GM12878 (cell line): ENCODE results near the gene GTPBP6. TPM values are rescaled to one million over a fixed set of nuclear protein-coding genes. Genes with fewer than 3 reads are reported as not detected.

Experiments
- ATF7 ChIP-seq: fragments of 450-650 bp; IDR thresholded peaks from 2 replicates; pipeline ENCODE4 v1.6.1; 2016; ENCODE audit warnings: low read depth, mild to moderate bottlenecking
- CHD4 ChIP-seq: fragments of 200-600 bp; sonication (generic); IDR thresholded peaks from 2 replicates; pipeline ENCODE4 v1.6.1; 2016; ENCODE audit warnings: mild to moderate bottlenecking
- E2F4 ChIP-seq: IDR thresholded peaks from 2 replicates; pipeline ENCODE4 v1.6.1; 2012; ENCODE audit warnings: low read depth, low read length, improper control_type of control experiment
- E2F8 ChIP-seq: fragments of 450-650 bp; IDR thresholded peaks from 2 replicates; pipeline ENCODE4 v1.6.1; 2018; ENCODE audit warnings: mild to moderate bottlenecking, low read depth, moderate library complexity; ENCODE audit not compliant: partially characterized antibody
- E4F1 ChIP-seq: fragments of 450-650 bp; IDR thresholded peaks from 2 replicates; pipeline ENCODE4 v1.6.1; 2018; ENCODE audit warnings: borderline replicate concordance, mild to moderate bottlenecking; ENCODE audit not compliant: partially characterized antibody
- HCFC1 ChIP-seq: fragments of 150-350 bp; IDR thresholded peaks from 2 replicates; pipeline ENCODE4 v1.6.1; 2014; ENCODE audit warnings: low read length
- KDM1A ChIP-seq: fragments of 200-600 bp; sonication (generic); IDR thresholded peaks from 2 replicates; pipeline ENCODE4 v1.6.1; 2016; ENCODE audit warnings: borderline replicate concordance
- LARP7 ChIP-seq: fragments of 450-650 bp; IDR thresholded peaks from 2 replicates; pipeline ENCODE4 v1.6.1; 2017; ENCODE audit warnings: mild to moderate bottlenecking
- NFYB ChIP-seq: IDR thresholded peaks from 2 replicates; pipeline ENCODE4 v1.6.1; 2011; ENCODE audit warnings: low read depth, mild to moderate bottlenecking, low read length, improper control_type of control experiment, moderate library complexity; ENCODE audit not compliant: insufficient read depth
- PBX3 ChIP-seq: IDR thresholded peaks from 2 replicates; pipeline ENCODE4 v1.6.1; 2011; ENCODE audit warnings: mild to moderate bottlenecking, low read depth, low read length, moderate library complexity; ENCODE audit not compliant: insufficient replicate concordance
- PML ChIP-seq: IDR thresholded peaks from 2 replicates; pipeline ENCODE4 v1.6.1; 2012; ENCODE audit warnings: low read length, inconsistent platforms
- POU2F2 ChIP-seq: IDR thresholded peaks from 3 replicates; pipeline ENCODE4 v1.6.1; 2011; ENCODE audit warnings: low read depth, mild to moderate bottlenecking, low read length, borderline replicate concordance
- RBBP5 ChIP-seq: fragments of 200-600 bp; sonication (generic); conservative IDR thresholded peaks from 2 replicates; pipeline ENCODE4 v1.6.1; 2016
- SKIL ChIP-seq: fragments of 450-650 bp; IDR thresholded peaks from 2 replicates; pipeline ENCODE4 v1.6.1; 2017; ENCODE audit warnings: mild to moderate bottlenecking, low read depth, inconsistent platforms; ENCODE audit not compliant: poor library complexity, severe bottlenecking
- SMAD5 ChIP-seq: IDR thresholded peaks from 2 replicates; pipeline ENCODE4 v1.6.1; 2016; ENCODE audit warnings: antibody characterized with exemption, low read depth
- SMC3 ChIP-seq: IDR thresholded peaks from 2 replicates; pipeline ENCODE4 v1.6.1; 2011; ENCODE audit warnings: low read length, improper control_type of control experiment, borderline replicate concordance
- SPI1 ChIP-seq: IDR thresholded peaks from 2 replicates; pipeline ENCODE4 v1.6.1; 2011; ENCODE audit warnings: low read depth, mild to moderate bottlenecking, low read length, moderate library complexity, borderline replicate concordance; ENCODE audit not compliant: insufficient read depth
- TCF12 ChIP-seq: IDR thresholded peaks from 2 replicates; pipeline ENCODE4 v1.6.1; 2011; ENCODE audit warnings: low read depth, mild to moderate bottlenecking, low read length
- ZNF217 ChIP-seq: fragments of 450-650 bp; IDR thresholded peaks from 2 replicates; pipeline ENCODE4 v1.6.1; 2017; ENCODE audit warnings: antibody characterized with exemption, mild to moderate bottlenecking
- ZNF24 ChIP-seq: fragments of 450-650 bp; IDR thresholded peaks from 2 replicates; pipeline ENCODE4 v1.6.1; 2017; ENCODE audit warnings: antibody characterized with exemption, mild to moderate bottlenecking
- ZNF622 ChIP-seq: fragments of 450-650 bp; IDR thresholded peaks from 2 replicates; pipeline ENCODE4 v1.6.1; 2017; ENCODE audit warnings: mild to moderate bottlenecking, inconsistent platforms
- polyA plus RNA-seq, 11 experiments: library from polyadenylated mRNA; depleted of rRNA in 4 of 11; unstranded in 6 of 11; stranded (reverse) in 5 of 11; fragments of >200 nt; fragmentation: Nextera tagmentation in 4 of 11; fragmentation: Illumina TruSeq in 1 of 11; extraction: Ambion mirVana in 4 of 11; extraction: Trizol in 1 of 11; gene quantifications; 1 replicate in 1 of 11; 2 replicates in 10 of 11; pipeline versions ENCODE4 v1.2.1 to v1.2.3, GENCODE V29; 2011 to 2016; ENCODE audit warnings: inconsistent platforms in 2 of 11, missing spikeins in 2 of 11, low read depth in 1 of 11
- total RNA-seq, 4 experiments: library from RNA; depleted of rRNA in 3 of 4; stranded (reverse); fragments of >200 nt in 3 of 4; fragmentation: Illumina TruSeq in 1 of 4; extraction: Trizol in 1 of 4; gene quantifications; 2 replicates each; pipeline versions ENCODE4 v1.2.1 to v1.2.3, GENCODE V29; 2013 to 2021

Gene GTPBP6
- total and polyA plus RNA-seq, 10 of the 15 experiments (the other 5 are each of a cell fraction or from before 2014, with no cell fraction given) = 0.31 to 71.0 (median 21.1) TPM

- TF ChIP-seq E2F8 (no peak), SMAD5 (peak; percentile 83; the same call in 1 of the 2 replicates), ATF7 (0 out of 2 replicates have a peak, but pooled peaks have one; percentile 22), ZNF622 (no peak), E4F1 (no peak), E2F4 (no peak), PBX3 (peak; percentile 38), ZNF24 (peak; percentile 25; the same call in 1 of the 2 replicates), LARP7 (peak; percentile 97), KDM1A (no peak), SMC3 (no peak), PML (0 out of 2 replicates have a peak, but pooled peaks have one; percentile 57), CHD4 (no peak), ZNF217 (peak; percentile 22; the same call in 1 of the 2 replicates), SPI1 (no peak), SKIL (no peak), RBBP5 (no peak), POU2F2 (0 out of 3 replicates have a peak, but pooled peaks have one; percentile 44), HCFC1 (no peak; the same call in 1 of the 2 replicates), TCF12 (peak; percentile 26; the same call in 1 of the 2 replicates), NFYB (peak; percentile 74; the same call in 1 of the 2 replicates)
Observed at GRCh38 chrX:318068-318738, 393 bp downstream of the GTPBP6 start (continued).
